ENCODE data around the gene ASAP3.

ASAP3 gene

GRCh38 chr1:23462766-23463165 lies 21.2 kb downstream of the ASAP3 start:
- H2AFZ ChIP-seq (ENCODE audit: low read depth, low read length), result no peak overlapping the region
- no peak overlapping the region for H3K27ac ChIP-seq (ENCODE audit: low read length)
- TF ChIP-seq EZH2phosphoT487 (IDR thresholded peaks at IDR 0.05; ENCODE audit: low read depth), result no peak
- TF ChIP-seq CTCF (IDR thresholded peaks at IDR 0.05; ENCODE audit: low read depth, low read length), result no peak
- no peaks in the 10 kb centered on the region for H3K9me3 ChIP-seq (ENCODE audit: insufficient read depth, low read length)
- H3K4me1 ChIP-seq (ENCODE audit: low read length), result no peaks in the 10 kb centered on the region
- no peaks in the 10 kb centered on the region for H4K20me1 ChIP-seq (ENCODE audit: insufficient read depth, low read length)
- H3K9ac ChIP-seq (ENCODE audit: low read length), result no peak overlapping the region
- H3K27me3 ChIP-seq (ENCODE audit: low read depth, low read length), result 0 out of 2 replicates have a peak, but pooled peaks cover 8% of the 10 kb centered on the region
- H3K4me3 ChIP-seq (ENCODE audit: low read length), result no peak overlapping the region
- H3K4me2 ChIP-seq (ENCODE audit: low read length), result no peak overlapping the region
- H3K79me2 ChIP-seq (ENCODE audit: low read length), result no peaks in the 10 kb centered on the region
- no peaks in the 10 kb centered on the region for H3K36me3 ChIP-seq (replicated peaks; ENCODE audit: low read depth, low read length)

GRCh38 chr1:23461050-23461449 lies 22.9 kb downstream of the ASAP3 start:
- no peak overlapping the region for H2AFZ ChIP-seq (ENCODE audit: low read depth, low read length)
- no peaks in the 10 kb centered on the region for H3K4me1 ChIP-seq (ENCODE audit: low read length)
- no peak overlapping the region for H3K4me2 ChIP-seq (ENCODE audit: low read length)
- H3K4me3 ChIP-seq (ENCODE audit: low read length), result no peak overlapping the region
- H3K9me3 ChIP-seq (ENCODE audit: insufficient read depth, low read length), result no peaks in the 10 kb centered on the region
- TF ChIP-seq CTCF (IDR thresholded peaks at IDR 0.05; ENCODE audit: low read depth, low read length), result no peak
- no peak for TF ChIP-seq EZH2phosphoT487 (IDR thresholded peaks at IDR 0.05; ENCODE audit: low read depth)
- 0 out of 2 replicates have a peak, but pooled peaks cover 9% of the 10 kb centered on the region for H3K27me3 ChIP-seq (ENCODE audit: low read depth, low read length)
- H3K79me2 ChIP-seq (ENCODE audit: low read length), result no peaks in the 10 kb centered on the region
- H3K36me3 ChIP-seq (replicated peaks; ENCODE audit: low read depth, low read length), result no peaks in the 10 kb centered on the region
- H3K9ac ChIP-seq (ENCODE audit: low read length), result no peak overlapping the region
- H4K20me1 ChIP-seq (ENCODE audit: insufficient read depth, low read length), result no peaks in the 10 kb centered on the region
- no peak overlapping the region for H3K27ac ChIP-seq (ENCODE audit: low read length)

- TF ChIP-seq EZH2phosphoT487 (IDR thresholded peaks at IDR 0.05; ENCODE audit: low read depth) (no peak), CTCF (IDR thresholded peaks at IDR 0.05; ENCODE audit: low read depth, low read length) (no peak)
- Histone ChIP-seq H2AFZ (ENCODE audit: low read depth, low read length) (no peak overlapping the region), H3K4me1 (ENCODE audit: low read length) (no peaks in the 10 kb centered on the region), H3K27me3 (ENCODE audit: low read depth, low read length) (0 out of 2 replicates have a peak, but pooled peaks cover 12% of the 10 kb centered on the region), H3K27ac (ENCODE audit: low read length) (no peak overlapping the region), H3K4me3 (ENCODE audit: low read length) (no peak overlapping the region), H3K9ac (ENCODE audit: low read length) (no peak overlapping the region), H4K20me1 (ENCODE audit: insufficient read depth, low read length) (no peaks in the 10 kb centered on the region), H3K4me2 (ENCODE audit: low read length) (no peak overlapping the region), H3K36me3 (replicated peaks; ENCODE audit: low read depth, low read length) (no peaks in the 10 kb centered on the region), H3K9me3 (ENCODE audit: insufficient read depth, low read length) (no peaks in the 10 kb centered on the region), H3K79me2 (ENCODE audit: low read length) (no peaks in the 10 kb centered on the region)
These were observed 23.5 kb downstream of the ASAP3 start for GRCh38 chr1:23460519-23460918.

GRCh38 chr1:23459338-23459757 lies 24.6 kb downstream of the ASAP3 start:
- H3K4me1 ChIP-seq (ENCODE audit: low read length), result no peaks in the 10 kb centered on the region
- 0 out of 2 replicates have a peak, but pooled peaks cover 12% of the 10 kb centered on the region for H3K27me3 ChIP-seq (ENCODE audit: low read depth, low read length)
- TF ChIP-seq CTCF (IDR thresholded peaks at IDR 0.05; ENCODE audit: low read depth, low read length), result no peak
- no peak for TF ChIP-seq EZH2phosphoT487 (IDR thresholded peaks at IDR 0.05; ENCODE audit: low read depth)
- H3K9ac ChIP-seq (ENCODE audit: low read length), result no peak overlapping the region
- H3K4me2 ChIP-seq (ENCODE audit: low read length), result no peak overlapping the region
- H3K36me3 ChIP-seq (replicated peaks; ENCODE audit: low read depth, low read length), result no peaks in the 10 kb centered on the region
- H3K79me2 ChIP-seq (ENCODE audit: low read length), result no peaks in the 10 kb centered on the region
- no peak overlapping the region for H2AFZ ChIP-seq (ENCODE audit: low read depth, low read length)
- no peaks in the 10 kb centered on the region for H3K9me3 ChIP-seq (ENCODE audit: insufficient read depth, low read length)
- H3K4me3 ChIP-seq (ENCODE audit: low read length), result no peak overlapping the region
- H3K27ac ChIP-seq (ENCODE audit: low read length), result no peak overlapping the region
- H4K20me1 ChIP-seq (ENCODE audit: insufficient read depth, low read length), result no peaks in the 10 kb centered on the region
